Stimulated activated CD4-positive, alpha-beta T cell treated with anti-CD3 and anti-CD28 coated beads, Interleukin-12 subunit alpha, Interleukin-12 subunit beta, amount 100 ng/mL, for 4 hours (primary cell): ENCODE results near the gene NTF4.
A peak's percentile ranks its signal among the peaks of the same experiment; 100 is the strongest.

Source experiments
- DNase-seq: peaks from one replicate; pipeline ENCODE4 v3.0.0-alpha.2; 2020

Gene NTF4, protein sequence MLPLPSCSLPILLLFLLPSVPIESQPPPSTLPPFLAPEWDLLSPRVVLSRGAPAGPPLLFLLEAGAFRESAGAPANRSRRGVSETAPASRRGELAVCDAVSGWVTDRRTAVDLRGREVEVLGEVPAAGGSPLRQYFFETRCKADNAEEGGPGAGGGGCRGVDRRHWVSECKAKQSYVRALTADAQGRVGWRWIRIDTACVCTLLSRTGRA

GRCh38 chr19:49064768-49065611 lies at the start of gene NTF4:
Gene NTF4, minus strand, starts transcription at chr19:49064818. Its CDS starts 2,821 bp downstream, at chr19:49061997.
- no peak for DNase-seq

DNA sequence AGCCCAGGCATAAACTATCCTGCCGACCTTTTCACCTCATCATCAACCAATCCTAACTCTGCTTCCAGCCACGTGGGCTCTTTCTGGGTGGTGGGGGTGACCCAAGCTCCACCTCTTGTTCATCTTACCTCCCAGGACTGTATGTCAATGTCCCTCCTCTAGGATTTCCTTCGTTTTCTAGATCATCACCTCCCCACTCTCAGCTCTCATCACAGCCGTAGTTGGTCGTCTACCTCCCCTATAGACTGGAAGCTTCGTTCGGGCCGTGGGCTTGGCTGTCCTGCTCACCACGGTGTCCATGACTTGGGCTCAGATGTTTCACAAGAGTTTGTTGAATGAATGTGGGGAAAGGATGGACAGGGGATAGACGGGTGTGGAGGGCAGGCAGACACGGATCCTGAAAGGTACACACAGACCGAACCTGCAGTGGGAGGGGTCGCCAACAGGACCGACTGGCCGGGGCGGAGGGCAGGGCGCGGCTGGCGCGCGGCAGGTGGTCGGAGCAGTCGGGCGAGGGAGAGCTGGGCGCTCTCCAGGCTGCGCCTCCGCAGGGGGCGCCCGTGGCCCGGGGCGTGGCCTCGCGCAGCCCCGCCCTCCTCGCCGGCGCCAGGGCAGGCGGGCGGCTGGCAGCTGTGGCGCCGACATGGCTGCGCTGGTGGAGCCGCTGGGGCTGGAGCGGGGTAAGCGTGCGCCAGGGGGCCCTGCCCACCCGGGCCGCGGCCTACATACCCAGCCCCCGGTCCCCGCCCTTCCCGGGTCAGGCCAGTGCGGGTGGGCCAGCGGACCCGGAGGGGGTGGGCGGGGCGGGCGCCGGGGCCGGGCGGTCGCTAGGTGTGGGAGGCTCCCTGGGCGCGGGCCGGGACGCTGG lies 49.4 kb upstream of the NTF4 start, which contains the start of gene LIN7B:
Gene LIN7B, plus strand, starts transcription at position 609 of the 868 bp plus-strand sequence. Its CDS starts 35 bp downstream, at position 644.
- DNase-seq, result peak; percentile 70

GRCh38 chr19:49111218-49111998 lies 46.8 kb upstream of the NTF4 start:
- DNase-seq, result no peak

- DNase-seq, result no peak
Measured at GRCh38 chr19:49110567-49110966, 45.9 kb upstream of the NTF4 start.

DNA sequence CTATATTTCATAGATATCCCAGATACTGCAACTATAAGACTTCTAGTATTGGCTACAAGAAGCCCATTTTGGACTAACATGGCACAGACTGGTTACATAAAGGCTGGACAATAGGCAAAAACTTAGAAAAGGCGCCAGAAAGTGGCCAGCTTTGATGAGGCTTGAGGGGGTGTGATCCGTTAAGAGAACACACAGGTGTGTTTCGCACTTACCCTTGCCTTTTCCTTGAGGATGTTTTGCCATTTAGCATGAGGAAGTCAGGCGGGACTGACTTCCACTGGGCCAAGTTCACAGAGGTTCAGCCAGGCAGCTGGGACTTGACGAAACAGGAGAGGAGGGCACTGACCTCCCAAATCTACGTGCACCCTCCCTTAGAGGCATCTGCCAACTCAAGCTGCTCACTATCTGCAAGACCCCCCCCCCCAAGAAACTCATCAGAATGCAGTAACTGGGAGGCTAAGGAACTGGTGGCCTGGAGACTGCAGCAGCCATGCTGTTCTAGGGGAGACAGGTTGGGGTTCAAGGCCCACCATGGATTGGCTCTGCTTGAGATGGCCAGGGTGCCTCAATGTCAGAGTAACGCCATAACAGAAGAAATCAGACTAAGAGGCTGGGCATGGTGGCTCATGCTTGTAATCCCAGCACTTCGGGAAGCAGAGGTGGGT lies 45.1 kb upstream of the NTF4 start:
- no peak for DNase-seq

GRCh38 chr19:49109051-49109450 lies 44.4 kb upstream of the NTF4 start:
- no peak for DNase-seq

- no peak for DNase-seq
Measured at GRCh38 chr19:49107625-49108459, 43.2 kb upstream of the NTF4 start.

- peak; percentile 67 for DNase-seq
Measured at GRCh38 chr19:49106648-49107135, 42.1 kb upstream of the NTF4 start.

- no peak for DNase-seq
Measured at GRCh38 chr19:49104229-49104864, 39.7 kb upstream of the NTF4 start.

DNA sequence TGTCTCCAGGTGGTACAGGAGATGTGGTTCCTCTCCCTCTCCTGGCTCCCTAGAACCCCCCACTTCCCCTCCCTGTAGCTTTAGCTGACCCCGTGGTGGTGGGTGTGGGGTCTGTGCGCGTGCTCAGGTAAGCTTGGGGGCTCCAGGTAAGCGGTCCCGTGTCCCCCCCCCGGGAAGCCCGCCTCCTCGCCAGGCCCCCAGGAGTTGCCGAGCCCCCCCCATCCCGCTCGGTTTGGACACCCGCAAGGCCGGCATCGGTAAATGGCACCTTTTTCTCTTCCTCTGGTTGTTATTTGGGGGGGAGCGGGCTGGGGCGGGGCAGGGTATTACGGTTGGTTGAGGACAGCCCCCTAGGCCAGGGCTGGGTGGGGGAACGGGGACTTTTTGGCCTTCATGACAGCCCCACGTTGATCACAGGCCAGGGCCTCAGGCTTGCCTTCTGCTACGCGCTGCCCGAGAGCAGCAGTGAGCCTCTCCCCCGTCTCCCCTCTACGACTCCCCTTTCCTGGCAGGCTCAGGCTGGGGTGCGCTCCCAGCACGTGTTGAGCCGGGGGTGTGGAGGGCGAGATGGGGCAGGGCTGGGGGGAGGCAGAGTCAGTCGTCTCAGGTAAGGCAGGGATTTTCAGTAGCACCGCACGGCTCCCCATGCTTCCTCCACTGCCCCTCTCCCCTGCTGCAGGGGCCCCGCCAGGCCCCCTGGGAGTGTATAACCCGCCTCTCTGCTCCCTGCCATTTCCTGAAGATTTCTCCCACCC lies 38.9 kb upstream of the NTF4 start:
- DNase-seq, result no peak

DNA sequence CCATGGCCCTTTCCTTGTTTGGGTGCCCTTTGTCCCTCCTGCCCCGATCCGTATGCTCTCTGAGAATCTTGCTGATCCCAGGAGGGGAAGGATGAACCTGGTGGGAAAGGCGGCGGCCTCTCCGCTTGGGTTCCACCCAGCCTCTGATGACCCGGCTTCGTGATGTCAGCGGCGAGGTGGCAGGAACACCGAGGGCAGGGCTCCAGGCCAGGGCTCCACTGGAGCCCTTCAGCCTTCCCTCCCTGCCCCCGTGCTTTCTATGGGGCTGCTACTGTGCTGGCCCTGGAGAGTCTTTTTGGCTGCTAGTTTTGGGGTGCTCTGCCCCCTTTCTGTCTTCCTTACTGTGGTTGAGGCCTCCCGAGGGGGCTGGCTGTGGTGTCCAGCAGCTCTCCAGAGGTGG lies 37.7 kb upstream of the NTF4 start:
- DNase-seq, result no peak

DNA sequence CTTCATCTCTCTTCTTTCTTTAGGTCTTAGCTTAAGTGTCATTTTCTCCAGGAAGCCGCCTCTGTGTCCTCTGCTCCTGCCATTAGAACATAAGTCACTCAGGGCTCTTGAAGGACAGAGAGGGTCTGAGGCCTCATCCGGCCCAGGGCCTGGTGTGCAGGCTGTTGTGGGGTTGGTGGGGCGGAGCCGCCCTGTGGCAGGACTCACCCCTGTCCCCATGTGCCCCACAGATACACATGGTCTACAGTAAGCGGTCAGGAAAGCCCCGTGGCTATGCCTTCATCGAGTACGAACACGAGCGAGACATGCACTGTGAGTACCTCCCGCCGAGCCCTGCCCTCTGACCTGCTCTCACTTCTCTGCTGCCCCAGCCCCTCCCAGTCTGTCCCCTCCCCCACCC lies 36.5 kb upstream of the NTF4 start:
- no peak for DNase-seq

DNA sequence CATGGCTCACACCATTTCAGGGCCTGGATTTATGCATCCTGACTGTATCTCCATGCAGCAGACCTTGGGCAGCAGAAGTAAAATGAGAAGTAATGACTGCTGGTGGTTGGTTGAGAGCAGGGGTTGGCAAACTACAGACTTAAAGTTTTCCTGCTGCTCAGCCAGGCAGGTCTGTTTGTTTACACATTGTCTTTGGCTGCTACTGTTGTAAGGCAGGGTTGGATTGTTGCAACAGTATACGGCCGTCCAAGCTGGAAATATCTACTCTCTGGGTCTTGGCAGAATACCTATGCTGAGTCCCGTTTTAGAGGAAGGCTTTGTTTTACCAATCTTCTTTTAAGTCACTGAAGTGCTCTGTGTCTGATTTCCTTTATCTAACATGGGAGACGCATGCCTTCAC lies 34.2 kb upstream of the NTF4 start:
- no peak for DNase-seq

DNA sequence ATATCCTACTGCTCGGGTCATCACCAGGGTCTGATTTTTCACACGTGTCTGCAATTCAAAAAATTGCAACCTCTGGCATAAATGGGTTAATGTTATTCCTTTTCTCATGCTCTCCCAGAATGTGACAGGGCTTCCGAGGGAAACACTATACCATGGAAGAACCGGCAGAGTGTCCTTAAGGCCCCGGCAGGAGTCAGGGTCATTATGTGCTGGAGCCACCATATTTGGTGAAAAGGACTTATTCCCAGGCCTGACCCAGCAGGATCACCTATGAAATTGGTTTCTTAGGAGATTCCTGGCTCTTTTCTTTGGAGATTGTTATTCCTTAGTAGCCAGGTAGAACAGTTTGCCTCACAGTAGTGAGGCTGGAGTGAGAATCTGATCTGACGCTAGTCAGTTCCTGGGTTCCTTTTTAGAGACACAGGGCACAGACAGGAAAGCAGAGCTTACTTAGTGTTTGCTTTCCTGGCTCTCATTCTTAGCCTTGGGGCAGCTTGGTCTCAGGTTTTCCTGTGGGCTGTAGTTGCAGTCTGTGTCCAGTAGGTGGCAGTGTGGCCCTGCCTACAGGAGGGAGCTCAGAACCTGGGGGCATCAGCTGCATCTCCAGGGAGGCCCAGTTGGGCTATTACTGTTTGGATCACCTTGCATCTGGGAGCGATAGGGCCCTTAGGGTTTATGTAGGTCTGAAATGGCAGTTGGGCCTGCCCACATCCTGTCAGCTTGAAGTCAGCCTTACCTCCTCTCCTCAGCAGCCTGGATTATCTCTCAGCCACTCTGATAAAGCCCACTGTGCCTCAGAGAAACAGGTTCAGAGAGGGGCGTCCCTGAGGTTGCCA lies 33.1 kb upstream of the NTF4 start:
- DNase-seq, result peak; percentile 57

DNA sequence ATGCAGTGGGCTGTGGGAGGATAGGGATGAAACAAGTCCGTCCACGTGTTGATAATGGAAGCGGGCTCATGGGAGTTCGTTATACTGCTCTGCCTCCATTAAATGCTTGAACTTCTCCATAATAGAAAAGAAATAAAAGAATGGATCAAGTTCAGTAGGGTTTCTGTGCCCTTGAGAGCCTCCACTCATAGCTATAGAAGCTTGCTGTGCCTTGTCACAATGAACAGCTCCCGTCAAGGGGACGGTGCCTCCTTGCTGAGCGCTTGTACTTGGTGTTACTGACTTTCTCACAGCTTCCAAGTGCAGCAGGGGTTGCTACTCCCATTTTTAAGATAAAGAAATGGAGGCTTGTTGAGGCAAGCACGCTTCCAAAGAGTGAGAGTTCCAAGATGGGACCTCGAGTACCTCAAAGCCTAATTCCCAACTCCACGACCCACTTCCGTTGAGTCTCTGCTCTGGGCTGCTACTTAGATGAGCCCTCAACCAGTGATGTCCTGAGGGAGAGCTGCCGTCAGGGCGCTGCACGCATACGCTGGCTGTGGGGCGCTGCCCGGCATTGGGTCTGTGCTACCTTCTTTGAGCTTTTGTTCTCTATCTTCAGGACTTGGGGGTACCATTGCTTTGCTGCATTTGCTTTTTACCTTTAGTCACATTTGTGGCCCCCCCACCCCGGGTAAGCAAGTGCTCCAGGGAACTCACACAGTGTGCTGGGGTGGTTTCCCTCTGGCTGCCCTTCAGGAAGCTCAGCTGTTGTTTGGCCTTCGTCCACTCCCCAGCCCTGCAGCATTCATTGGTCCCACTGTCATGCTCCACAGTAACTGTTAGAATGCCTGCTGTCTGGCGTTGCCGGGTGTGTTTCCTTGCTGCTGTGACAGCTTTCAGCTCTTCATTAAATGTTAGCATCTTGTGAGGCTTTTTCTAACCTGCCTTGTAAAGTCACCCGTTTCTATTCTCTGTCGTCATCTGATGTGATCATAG lies 30.2 kb upstream of the NTF4 start:
- no peak for DNase-seq

DNA sequence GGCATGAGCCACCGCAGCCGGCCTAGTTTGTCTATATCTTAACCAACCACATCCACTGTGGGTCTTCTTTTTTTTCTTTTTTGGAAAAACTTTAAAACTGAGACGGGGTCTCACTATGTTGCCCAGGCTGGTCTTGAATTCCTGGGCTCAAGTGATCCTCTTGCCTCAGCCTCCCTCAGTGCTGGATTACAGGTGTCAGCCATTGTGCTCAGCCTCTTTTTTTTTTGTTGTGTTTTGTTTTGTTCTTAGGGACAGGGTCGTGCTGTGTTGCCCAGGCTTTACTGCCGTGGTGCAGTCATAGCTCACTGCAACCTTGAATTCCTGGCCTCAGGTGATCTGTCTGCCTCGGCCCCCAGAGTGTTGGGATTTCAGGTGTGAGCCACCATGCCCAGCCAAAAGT lies 28.1 kb upstream of the NTF4 start:
- no peak for DNase-seq

GRCh38 chr19:49091391-49092038 lies 26.9 kb upstream of the NTF4 start:
- no peak for DNase-seq
